Lower lobe of right lung (tissue), 2 donors: Measurements from ENCODE around the gene SNRNP200. TPM values are rescaled to one million over a fixed set of nuclear protein-coding genes. Genes with fewer than 3 reads are reported as not detected.
A peak's percentile ranks its signal among the peaks of the same experiment; 100 is the strongest.

Source experiments
- ATAC-seq, 2 donors: fragments of 200-7000 bp; cut with Tn5 transposase; one replicate each; pipeline ENCODE4 v1.9.1; 2020 to 2022; ENCODE audit warnings: mild to moderate bottlenecking in 2 of 2, moderate library complexity in 2 of 2
- DNase-seq: peaks from one replicate; pipeline ENCODE4 v3.0.0-alpha.2; 2020
- H3K27ac ChIP-seq: fragments of 200-600 bp; one replicate; pipeline ENCODE4 v1.8.0; 2022
- H3K27me3 ChIP-seq: fragments of 200-600 bp; one replicate; pipeline ENCODE4 v1.8.0; 2022; ENCODE audit warnings: low read depth
- H3K36me3 ChIP-seq: fragments of 200-600 bp; one replicate; pipeline ENCODE4 v1.8.0; 2022; ENCODE audit warnings: mild to moderate bottlenecking
- H3K4me1 ChIP-seq: fragments of 200-600 bp; one replicate; pipeline ENCODE4 v1.8.0; 2022
- H3K4me3 ChIP-seq: fragments of 200-600 bp; one replicate; pipeline ENCODE4 v1.8.0; 2022; ENCODE audit warnings: mild to moderate bottlenecking
- H3K9me3 ChIP-seq: fragments of 200-600 bp; one replicate; pipeline ENCODE4 v1.8.0; 2022
- CTCF ChIP-seq: fragments of 200-600 bp; IDR thresholded peaks from one replicate; pipeline ENCODE4 v1.8.0; 2022; ENCODE audit warnings: antibody characterized with exemption, mild to moderate bottlenecking
- intact Hi-C: fragments of 100-400 bp; cut with DNase I; formaldehyde crosslinking; loops from one replicate; pipeline ENCODE4 v1.11.0; 2022
- total RNA-seq: library from RNA; stranded (reverse); fragmentation: NEBNext Ultra II Directional; extraction: Animal tissue kit (Norgen Biotek cat#: 25700); gene quantifications from one replicate; pipeline ENCODE4 v1.2.1, GENCODE V29; 2021
- donor health status: DM: no; HTN: yes; CAD: no; lungs with severe emphysema.

SNRNP200 gene
- total RNA-seq, 1 donor from 2014 or later: 95.3 TPM

- H3K36me3 ChIP-seq: no peaks in the 10 kb centered on the region
- H3K27me3 ChIP-seq: peaks cover 33% of the 10 kb centered on the region
- DNase-seq (no peak), ATAC-seq (peak in 1 of 2 donors; percentile 15)
- H3K4me3 ChIP-seq: peak overlapping the region; percentile 57
- peaks cover 31% of the 10 kb centered on the region for H3K4me1 ChIP-seq
- peak overlapping the region; percentile 58 for H3K27ac ChIP-seq
- H3K9me3 ChIP-seq: no peaks in the 10 kb centered on the region
- intact Hi-C loops: no loop called here
- TF ChIP-seq CTCF: no peak
These were observed 20.5 kb upstream of the SNRNP200 start for GRCh38 chr2:96325884-96326255.

DNA sequence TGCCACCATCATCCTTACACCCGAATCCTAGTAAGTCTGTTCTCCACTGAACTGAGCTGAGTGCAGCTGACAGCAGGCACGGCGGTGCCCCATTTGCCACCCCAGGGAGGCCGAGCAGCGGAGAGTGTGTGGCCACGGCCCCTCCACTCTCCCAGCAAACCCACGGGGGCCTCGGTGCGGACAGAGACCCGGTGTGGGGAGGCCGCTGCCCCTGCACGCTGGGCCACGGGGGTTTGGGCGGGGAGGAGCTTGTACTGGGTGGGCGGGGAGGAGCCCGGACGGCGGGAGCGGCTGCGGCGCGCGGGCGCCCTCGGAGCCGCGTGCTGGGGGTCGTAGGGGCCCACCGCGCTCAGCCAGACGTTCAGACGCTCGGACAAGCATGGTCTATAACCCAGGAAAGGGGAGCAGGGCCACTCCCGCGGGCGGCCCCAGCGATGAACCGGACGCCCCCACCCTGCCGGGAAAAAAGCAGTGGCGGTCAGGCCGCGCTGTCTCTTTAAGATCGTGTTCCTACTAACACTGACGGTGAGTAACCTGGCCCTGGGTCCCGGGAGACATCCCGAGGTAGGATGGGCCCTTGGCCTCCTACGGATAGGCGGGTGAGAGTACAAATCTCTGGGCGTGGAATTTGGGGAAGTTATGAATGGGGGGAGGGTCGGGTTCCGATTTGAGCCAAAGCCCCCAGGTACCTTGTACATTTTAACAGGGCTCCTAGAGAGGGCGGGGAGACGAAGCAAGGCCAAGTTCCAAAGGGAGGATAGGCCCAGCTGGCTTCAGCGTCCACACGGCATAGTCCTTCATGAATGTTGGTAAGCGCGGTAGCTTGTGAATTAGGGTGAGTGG, 19.9 kb upstream of the SNRNP200 start, which contains the start of gene ITPRIPL1:
TSS of gene ITPRIPL1 (plus strand) at position 277 of the 843 bp plus-strand sequence. CDS start at position 800, 523 bp downstream.
- Histone ChIP-seq H3K4me1 (peaks cover 31% of the 10 kb centered on the region), H3K36me3 (no peaks in the 10 kb centered on the region), H3K27me3 (peaks cover 33% of the 10 kb centered on the region), H3K9me3 (no peaks in the 10 kb centered on the region), H3K4me3 (peak within 1 kb of the TSS; percentile 57), H3K27ac (peak within 1 kb of the TSS; percentile 58)
- TF ChIP-seq CTCF: no peak
- no peak for DNase-seq
- ATAC-seq: peak; percentile 30 to 38
- intact Hi-C loops: no loop called here

- no peaks in the 10 kb centered on the region for H3K36me3 ChIP-seq
- H3K4me1 ChIP-seq: peaks cover 25% of the 10 kb centered on the region
- peak overlapping the region; percentile 58 for H3K27ac ChIP-seq
- peaks cover 35% of the 10 kb centered on the region for H3K27me3 ChIP-seq
- peak overlapping the region; percentile 57 for H3K4me3 ChIP-seq
- no peaks in the 10 kb centered on the region for H3K9me3 ChIP-seq
- intact Hi-C loops: no loop called here
- DNase-seq (no peak), ATAC-seq (no peak)
- TF ChIP-seq CTCF: no peak
These were observed 19.3 kb upstream of the SNRNP200 start for GRCh38 chr2:96324721-96325040.

GRCh38 chr2:96323849-96324248, 18.5 kb upstream of the SNRNP200 start:
- no peak overlapping the region for H3K27ac ChIP-seq
- no peaks in the 10 kb centered on the region for H3K9me3 ChIP-seq
- H3K27me3 ChIP-seq: peaks cover 35% of the 10 kb centered on the region
- no peaks in the 10 kb centered on the region for H3K36me3 ChIP-seq
- peaks cover 24% of the 10 kb centered on the region for H3K4me1 ChIP-seq
- DNase-seq: no peak
- ATAC-seq: no peak
- intact Hi-C loops: no loop called here
- TF ChIP-seq CTCF: no peak
- no peak overlapping the region for H3K4me3 ChIP-seq

DNA sequence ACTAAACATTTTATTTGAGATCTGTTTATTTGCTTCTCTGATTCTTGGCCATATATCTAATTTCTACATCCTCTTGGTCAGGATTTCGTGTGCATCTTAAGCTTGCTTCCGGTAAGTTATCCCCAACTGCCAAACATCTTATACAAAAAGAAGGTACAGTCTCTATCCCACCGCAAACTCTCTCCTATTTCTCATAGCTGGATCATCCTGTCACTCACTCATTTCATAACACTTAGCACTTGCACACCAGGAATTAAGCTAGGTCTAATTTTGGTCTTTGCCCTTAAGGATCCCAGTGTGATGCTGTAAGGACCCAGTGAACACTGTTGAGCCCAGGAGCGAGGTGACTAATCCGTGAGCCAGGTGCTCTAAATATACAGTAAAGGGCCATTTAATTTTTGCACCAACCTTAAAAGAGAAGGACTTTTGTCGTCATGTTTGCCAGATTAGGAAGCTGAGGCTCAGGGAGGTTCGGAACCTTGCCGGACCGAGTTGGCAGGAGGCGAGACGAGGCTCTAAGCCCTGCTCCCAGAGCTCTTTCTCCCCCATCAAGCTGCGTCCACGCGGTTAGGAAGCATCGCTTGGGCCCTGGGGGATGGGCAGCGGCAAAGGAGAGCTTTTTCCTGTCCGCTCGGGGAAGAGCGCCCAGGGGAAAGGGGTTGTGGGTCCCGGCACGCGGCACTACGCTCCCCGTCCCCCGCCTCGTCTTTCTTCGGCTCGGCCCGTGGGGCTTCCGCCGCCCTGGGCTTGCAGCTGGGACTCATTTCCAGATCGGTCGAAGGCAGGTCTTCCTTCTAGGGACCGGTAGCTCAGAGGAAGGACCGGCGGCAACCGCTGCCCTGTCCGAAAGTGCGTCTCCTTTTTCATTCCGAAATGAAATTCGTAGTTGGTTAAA, 15.6 kb upstream of the SNRNP200 start:
- Histone ChIP-seq H3K27me3 (peaks cover 44% of the 10 kb centered on the region), H3K36me3 (no peaks in the 10 kb centered on the region), H3K27ac (peak overlapping the region; percentile 57), H3K9me3 (no peaks in the 10 kb centered on the region), H3K4me3 (peak overlapping the region; percentile 77), H3K4me1 (peaks cover 24% of the 10 kb centered on the region)
- DNase-seq (peak; percentile 53), ATAC-seq (peak; percentile 54 to 69)
- no peak for TF ChIP-seq CTCF
- intact Hi-C loops: no loop called here
